A673 (cell line): ENCODE data around the gene PCBP4. TPM values are rescaled to one million over a fixed set of nuclear protein-coding genes. Genes with fewer than 3 reads are reported as not detected.
"Not testable (repeated sequence)": the region's sequence is repeated elsewhere in the genome, so short reads cannot be mapped to it uniquely, and the experiment has no call there.

ENCODE experiments used
- BruUV-seq: library from RNA; stranded (reverse); fragments of 400-500 nt; replicated peaks from 2 replicates; lab custom pipeline; 2021; lab: Mats Ljungman, UMichigan
- CTCF ChIA-PET: fragments of 300-600 bp; sonication (Branson Sonifier 250); formaldehyde crosslinking; loops from one replicate; lab custom pipeline; 2022; ENCODE audit warnings: antibody characterized with exemption; lab: Charles Lee
- POLR2A ChIA-PET: fragments of 300-600 bp; sonication (Branson Sonifier 250); formaldehyde crosslinking; loops from one replicate; lab custom pipeline; 2022; ENCODE audit warnings: antibody characterized with exemption; ENCODE audit not compliant: low non-redundant PET; lab: Charles Lee
- DNase-seq: peaks from one replicate; pipeline ENCODE4 v3.0.0-alpha.2; 2015; ENCODE audit warnings: low spot score
- H3K27ac ChIP-seq: fragments of 200-600 bp; sonication (generic); 2 replicates; pipeline ENCODE4 v1.5.1; 2016; ENCODE audit warnings: mixed run types, low read depth, mild to moderate bottlenecking, mixed read lengths, antibody characterized with exemption, low read length; ENCODE audit not compliant: poor library complexity, severe bottlenecking
- H3K27me3 ChIP-seq: fragments of 200-600 bp; sonication (generic); replicated peaks from 2 replicates; pipeline ENCODE4 v1.6.1; 2017; ENCODE audit warnings: mixed run types, low read depth, mild to moderate bottlenecking, mixed read lengths, antibody characterized with exemption, low read length; ENCODE audit not compliant: insufficient read depth, poor library complexity
- H3K36me3 ChIP-seq: fragments of 200-600 bp; sonication (generic); 2 replicates; pipeline ENCODE4 v1.6.1; 2016; ENCODE audit warnings: mixed run types, mild to moderate bottlenecking, mixed read lengths, antibody characterized with exemption, low read length; ENCODE audit not compliant: insufficient read depth, poor library complexity, severe bottlenecking
- H3K4me1 ChIP-seq: fragments of 200-600 bp; sonication (generic); 2 replicates; pipeline ENCODE4 v1.6.1; 2017; ENCODE audit warnings: mixed run types, mild to moderate bottlenecking, mixed read lengths, antibody characterized with exemption, low read length; ENCODE audit not compliant: insufficient read depth, poor library complexity, severe bottlenecking
- H3K4me3 ChIP-seq: fragments of 200-600 bp; sonication (generic); 2 replicates; pipeline ENCODE4 v1.5.1; 2016; ENCODE audit warnings: low read depth, mixed run types, mild to moderate bottlenecking, mixed read lengths, low read length; ENCODE audit not compliant: poor library complexity, severe bottlenecking
- H3K9me3 ChIP-seq: fragments of 200-600 bp; sonication (generic); 2 replicates; pipeline ENCODE4 v1.6.1; 2016; ENCODE audit warnings: mixed run types, low read depth, mild to moderate bottlenecking, mixed read lengths, antibody characterized with exemption, low read length; ENCODE audit not compliant: poor library complexity, severe bottlenecking
- CTCF ChIP-seq: fragments of 300-800, 200-600 bp; sonication (generic); conservative IDR thresholded peaks from 2 replicates; pipeline ENCODE4 v1.5.1; 2017; ENCODE audit warnings: low read depth, mild to moderate bottlenecking, antibody characterized with exemption, low read length, moderate library complexity, mixed read lengths
- EZH2 ChIP-seq: fragments of 200-600 bp; sonication (generic); IDR thresholded peaks from 2 replicates; pipeline ENCODE4 v1.6.1; 2017; ENCODE audit warnings: borderline replicate concordance, low read depth, mild to moderate bottlenecking, mixed read lengths, antibody characterized with exemption, low read length; ENCODE audit not compliant: poor library complexity, severe bottlenecking
- intact Hi-C: fragments of 100-400 bp; cut with micrococcal nuclease; formaldehyde crosslinking; loops from one replicate; pipeline ENCODE4 v1.10.0; 2022; ENCODE audit not compliant: unreplicated experiment
- total RNA-seq: library from RNA; stranded (reverse); gene quantifications from 2 replicates; pipeline ENCODE4 v1.2.3, GENCODE V29; 2021

PCBP4 gene
- total RNA-seq, 1 experiment from 2014 or later, result 5.3 TPM

GRCh38 chr3:51995346-51996163 is 28.3 kb upstream of the PCBP4 start, which contains the start of gene RPL29:
Gene RPL29, minus strand, starts transcription at chr3:51995895. Its CDS starts 434 bp downstream, at chr3:51995461.
- intact Hi-C loops, result no loop called here
- Histone ChIP-seq H3K4me1 (peaks cover 8% of the 10 kb centered on the region), H3K27me3 (no peaks in the 10 kb centered on the region), H3K36me3 (peaks cover 32% of the 10 kb centered on the region), H3K9me3 (no peaks in the 10 kb centered on the region), H3K27ac (peak within 1 kb of the TSS; percentile 94), H3K4me3 (peak within 1 kb of the TSS; percentile 93)
- no peak for TF ChIP-seq CTCF
- ChIA-PET CTCF (interaction anchor here (0.7 kb wide), 1 partner anchor 46 kb away, joined by 3 read pairs; no protein-coding TSS in a partner anchor), POLR2A (interaction anchor here (0.6 to 0.7 kb wide), 2 partner anchors 323 to 453 kb away, joined by 3 to 4 read pairs; no protein-coding TSS in a partner anchor)
- TSS peak; percentile 64 for BruUV-seq
- peak; percentile 90 for DNase-seq

GRCh38 chr3:51994530-51994929 is 27.3 kb upstream of the PCBP4 start:
- DNase-seq, result no peak
- no peak for TF ChIP-seq CTCF
- no peak for TF ChIP-seq EZH2
- POLR2A ChIA-PET, result no interaction called here
- intact Hi-C loops, result no loop called here
- H3K4me3 ChIP-seq, result peak overlapping the region; percentile 93
- H3K36me3 ChIP-seq, result peaks cover 32% of the 10 kb centered on the region
- H3K4me1 ChIP-seq, result peaks cover 8% of the 10 kb centered on the region
- BruUV-seq, result no TSS peak
- H3K27me3 ChIP-seq, result no peaks in the 10 kb centered on the region
- CTCF ChIA-PET, result no interaction called here
- peak overlapping the region; percentile 94 for H3K27ac ChIP-seq
- no peaks in the 10 kb centered on the region for H3K9me3 ChIP-seq

GRCh38 chr3:51993657-51994056 is 26.4 kb upstream of the PCBP4 start:
- H3K9me3 ChIP-seq, BruUV-seq, H3K4me1 ChIP-seq, POLR2A ChIA-PET, intact Hi-C loops, DNase-seq, H3K4me3 ChIP-seq, CTCF ChIA-PET, H3K27me3 ChIP-seq, H3K27ac ChIP-seq: not testable (repeated sequence)
- peaks cover 32% of the 10 kb centered on the region for H3K36me3 ChIP-seq
